Frontal cortex (tissue), 4 donors: ENCODE measurements around the gene ERC2. TPM values are rescaled to one million over a fixed set of nuclear protein-coding genes. Genes with fewer than 3 reads are reported as not detected.

Experiments
- DNase-seq, 2 donors: peaks; one replicate each; pipeline ENCODE4 v3.0.0; 2012; ENCODE audit warnings: low spot score in 2 of 2
- FAIRE-seq: peaks from 2 replicates; lab custom pipeline; 2012; peaks lifted over from hg19 to GRCh38; lab: Jason Lieb, UNC
- total RNA-seq: library from RNA; depleted of rRNA; stranded (reverse); fragments of >200 nt; gene quantifications from one replicate; pipeline ENCODE4 v1.2.3, GENCODE V29; 2014
- donor health status: control.
- donor health status: control.
- donor health status: control.

ERC2 gene
- total RNA-seq, 1 donor from 2014 or later = 77.9 TPM

- FAIRE-seq = no peak
- no peak for DNase-seq
Observed at GRCh38 chr3:55720614-55721013, 747.7 kb downstream of the ERC2 start.

GRCh38 chr3:55719508-55719907 is 748.8 kb downstream of the ERC2 start:
- DNase-seq (no peak), FAIRE-seq (no peak)

GRCh38 chr3:55719006-55719405 is 749.3 kb downstream of the ERC2 start:
- FAIRE-seq = no peak
- DNase-seq = no peak

GRCh38 chr3:55718521-55718921 is 749.7 kb downstream of the ERC2 start:
- DNase-seq (peak in 1 of 2 donors; percentile 17), FAIRE-seq (no peak)

GRCh38 chr3:55718074-55718473 is 750.2 kb downstream of the ERC2 start:
- FAIRE-seq (no peak), DNase-seq (no peak)

GRCh38 chr3:55717481-55717880 is 750.8 kb downstream of the ERC2 start:
- FAIRE-seq (no peak), DNase-seq (no peak)

- FAIRE-seq (no peak), DNase-seq (no peak)
Observed at GRCh38 chr3:55716611-55717225, 751.5 kb downstream of the ERC2 start.

GRCh38 chr3:55716044-55716443 is 752.2 kb downstream of the ERC2 start:
- FAIRE-seq (no peak), DNase-seq (no peak)

GRCh38 chr3:55714057-55714456 is 754.2 kb downstream of the ERC2 start:
- DNase-seq (no peak), FAIRE-seq (no peak)

- FAIRE-seq (no peak), DNase-seq (no peak)
Observed at GRCh38 chr3:55711646-55712045, 756.6 kb downstream of the ERC2 start.

GRCh38 chr3:55709411-55710012 is 758.8 kb downstream of the ERC2 start:
- no peak for FAIRE-seq
- DNase-seq = no peak

GRCh38 chr3:55708921-55709320 is 759.3 kb downstream of the ERC2 start:
- no peak for FAIRE-seq

GRCh38 chr3:55708242-55708641 is 760.0 kb downstream of the ERC2 start:
- FAIRE-seq (no peak), DNase-seq (no peak)

More at GRCh38 chr3:55708921-55709320, 759.3 kb downstream of the ERC2 start:
- DNase-seq = no peak

GRCh38 chr3:55704521-55704920 is 763.7 kb downstream of the ERC2 start:
- FAIRE-seq (no peak), DNase-seq (no peak)

GRCh38 chr3:55702822-55703221 is 765.4 kb downstream of the ERC2 start:
- no peak for FAIRE-seq
- no peak for DNase-seq

- no peak for DNase-seq
- no peak for FAIRE-seq
Observed at GRCh38 chr3:55701997-55702396, 766.3 kb downstream of the ERC2 start.

- DNase-seq = no peak
- no peak for FAIRE-seq
Observed at GRCh38 chr3:55698831-55699230, 769.4 kb downstream of the ERC2 start.

GRCh38 chr3:55697177-55697865 is 770.9 kb downstream of the ERC2 start:
- no peak for FAIRE-seq
- DNase-seq = no peak

- no peak for FAIRE-seq
- no peak for DNase-seq
Observed at GRCh38 chr3:55692957-55693558, 775.2 kb downstream of the ERC2 start.

- DNase-seq (no peak), FAIRE-seq (no peak)
Observed at GRCh38 chr3:55692295-55692956, 775.8 kb downstream of the ERC2 start.
